Right atrium auricular region (tissue), 2 donors: ENCODE measurements around the gene HCFC2. TPM values are rescaled to one million over a fixed set of nuclear protein-coding genes. Genes with fewer than 3 reads are reported as not detected.

ENCODE experiments used
- DNase-seq: peaks from one replicate; pipeline ENCODE4 v3.0.0-alpha.2; 2019; ENCODE audit warnings: low spot score
- H3K27ac ChIP-seq, 2 donors: fragments of 200-600 bp; sonication (generic); 1 replicate in 1 of 2; 2 replicates in 1 of 2; pipeline ENCODE4 v1.5.1; 2016 to 2019
- H3K27me3 ChIP-seq, 2 donors: fragments of 200-600 bp; sonication (generic); one replicate each; pipeline versions ENCODE4 v1.5.1 to v1.6.0; 2017 to 2019
- H3K36me3 ChIP-seq: fragments of 200-600 bp; sonication (generic); one replicate; pipeline ENCODE4 v1.5.1; 2016
- H3K4me1 ChIP-seq, 2 donors: fragments of 200-600 bp; sonication (generic); one replicate each; pipeline versions ENCODE4 v1.5.1 to v1.6.0; 2017 to 2019
- H3K4me3 ChIP-seq, 2 donors: fragments of 200-600 bp; sonication (generic); 1 replicate in 1 of 2; 2 replicates in 1 of 2; pipeline ENCODE4 v1.5.1; 2017 to 2019; ENCODE audit warnings: mild to moderate bottlenecking in 1 of 2, moderate library complexity in 1 of 2
- H3K9me3 ChIP-seq, 2 donors: fragments of 200-600 bp; sonication (generic); one replicate each; pipeline ENCODE4 v1.5.1; 2019
- CTCF ChIP-seq, 2 donors: fragments of 200-600 bp; sonication (generic); IDR thresholded peaks; one replicate each; pipeline ENCODE4 v1.5.1; 2019; ENCODE audit warnings: antibody characterized with exemption in 2 of 2
- total RNA-seq, 2 donors: library from RNA; depleted of rRNA; stranded (reverse); fragments of >200 nt; gene quantifications; one replicate each; pipeline ENCODE4 v1.1.0, GENCODE V29; 2016

HCFC2 gene
- total RNA-seq, 2 donors from 2014 or later: 6.4 to 8.1 TPM

- Histone ChIP-seq H3K27me3 (no peaks in the 10 kb centered on the region), H3K4me1 (peaks cover 0 to 47% of the 10 kb centered on the region in 2 donors), H3K4me3 (no peak overlapping the region), H3K9me3 (no peaks in the 10 kb centered on the region), H3K36me3 (peaks cover 49% of the 10 kb centered on the region), H3K27ac (no peak overlapping the region)
- DNase-seq: no peak
- no peak for TF ChIP-seq CTCF (IDR thresholded peaks at IDR 0.05)
These were observed 66.4 kb downstream of the HCFC2 start for GRCh38 chr12:104130760-104131159.

GRCh38 chr12:104131609-104132008 lies 67.3 kb downstream of the HCFC2 start:
- Histone ChIP-seq H3K27me3 (no peaks in the 10 kb centered on the region), H3K9me3 (no peaks in the 10 kb centered on the region), H3K27ac (peak overlapping the region in 1 of 2 donors; percentile 55), H3K4me3 (no peak overlapping the region), H3K4me1 (peaks cover 0 to 55% of the 10 kb centered on the region in 2 donors), H3K36me3 (peaks cover 41% of the 10 kb centered on the region)
- no peak for DNase-seq
- TF ChIP-seq CTCF (IDR thresholded peaks at IDR 0.05): no peak

GRCh38 chr12:104132351-104132956 lies 68.1 kb downstream of the HCFC2 start:
- Histone ChIP-seq H3K4me1 (peaks cover 0 to 61% of the 10 kb centered on the region in 2 donors), H3K4me3 (no peak overlapping the region), H3K27ac (peak overlapping the region in 1 of 2 donors; percentile 55), H3K27me3 (no peaks in the 10 kb centered on the region), H3K36me3 (peaks cover 33% of the 10 kb centered on the region), H3K9me3 (no peaks in the 10 kb centered on the region)
- no peak for DNase-seq
- no peak for TF ChIP-seq CTCF (IDR thresholded peaks at IDR 0.05)

- H3K27me3 ChIP-seq: no peaks in the 10 kb centered on the region
- no peak for DNase-seq
- H3K9me3 ChIP-seq: no peaks in the 10 kb centered on the region
- no peak overlapping the region for H3K4me3 ChIP-seq
- peak overlapping the region in 1 of 2 donors; percentile 55 for H3K27ac ChIP-seq
- no peak for TF ChIP-seq CTCF (IDR thresholded peaks at IDR 0.05)
- H3K4me1 ChIP-seq: peaks cover 0 to 62% of the 10 kb centered on the region in 2 donors
- H3K36me3 ChIP-seq: peaks cover 25% of the 10 kb centered on the region
These were observed 69.0 kb downstream of the HCFC2 start for GRCh38 chr12:104133321-104133720.

- Histone ChIP-seq H3K9me3 (no peaks in the 10 kb centered on the region), H3K4me3 (no peak overlapping the region), H3K27me3 (no peaks in the 10 kb centered on the region), H3K27ac (no peak overlapping the region), H3K4me1 (peaks cover 0 to 67% of the 10 kb centered on the region in 2 donors), H3K36me3 (peaks cover 20% of the 10 kb centered on the region)
- no peak for DNase-seq
- TF ChIP-seq CTCF (IDR thresholded peaks at IDR 0.05): no peak
These were observed 69.5 kb downstream of the HCFC2 start for GRCh38 chr12:104133866-104134265.

GRCh38 chr12:104134882-104135281 lies 70.6 kb downstream of the HCFC2 start:
- no peaks in the 10 kb centered on the region for H3K9me3 ChIP-seq
- TF ChIP-seq CTCF (IDR thresholded peaks at IDR 0.05): no peak
- no peaks in the 10 kb centered on the region for H3K27me3 ChIP-seq
- no peak overlapping the region for H3K27ac ChIP-seq
- H3K36me3 ChIP-seq: peaks cover 10% of the 10 kb centered on the region
- no peak overlapping the region for H3K4me3 ChIP-seq
- DNase-seq: no peak
- peaks cover 0 to 70% of the 10 kb centered on the region in 2 donors for H3K4me1 ChIP-seq
